Measurements from ENCODE around the gene HORMAD2.

Gene HORMAD2

DNA sequence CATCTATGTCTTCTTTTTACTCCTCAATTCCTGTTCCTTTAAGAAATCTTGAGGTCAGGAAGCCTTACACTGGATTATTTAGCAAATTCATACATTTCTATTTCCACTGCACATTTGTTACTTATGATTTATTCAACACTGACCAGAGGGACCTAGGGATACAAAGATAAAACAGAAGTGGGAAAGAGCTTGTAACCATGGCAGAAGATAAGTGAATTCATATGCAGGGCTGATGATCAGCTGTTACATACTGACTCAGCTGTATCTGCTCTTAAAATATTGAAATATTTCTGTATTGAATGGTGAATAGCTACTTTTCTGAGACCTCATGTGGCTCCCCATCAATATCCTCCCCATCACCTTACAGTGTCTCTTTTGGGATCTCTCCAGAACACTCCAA, 25.2 kb downstream of the HORMAD2 start:
- no peak for DNase-seq (ENCODE audit: low read depth)
- H3K4me3 ChIP-seq (ENCODE audit: low read length), result no peak overlapping the region
- TF ChIP-seq, protein P1, sequence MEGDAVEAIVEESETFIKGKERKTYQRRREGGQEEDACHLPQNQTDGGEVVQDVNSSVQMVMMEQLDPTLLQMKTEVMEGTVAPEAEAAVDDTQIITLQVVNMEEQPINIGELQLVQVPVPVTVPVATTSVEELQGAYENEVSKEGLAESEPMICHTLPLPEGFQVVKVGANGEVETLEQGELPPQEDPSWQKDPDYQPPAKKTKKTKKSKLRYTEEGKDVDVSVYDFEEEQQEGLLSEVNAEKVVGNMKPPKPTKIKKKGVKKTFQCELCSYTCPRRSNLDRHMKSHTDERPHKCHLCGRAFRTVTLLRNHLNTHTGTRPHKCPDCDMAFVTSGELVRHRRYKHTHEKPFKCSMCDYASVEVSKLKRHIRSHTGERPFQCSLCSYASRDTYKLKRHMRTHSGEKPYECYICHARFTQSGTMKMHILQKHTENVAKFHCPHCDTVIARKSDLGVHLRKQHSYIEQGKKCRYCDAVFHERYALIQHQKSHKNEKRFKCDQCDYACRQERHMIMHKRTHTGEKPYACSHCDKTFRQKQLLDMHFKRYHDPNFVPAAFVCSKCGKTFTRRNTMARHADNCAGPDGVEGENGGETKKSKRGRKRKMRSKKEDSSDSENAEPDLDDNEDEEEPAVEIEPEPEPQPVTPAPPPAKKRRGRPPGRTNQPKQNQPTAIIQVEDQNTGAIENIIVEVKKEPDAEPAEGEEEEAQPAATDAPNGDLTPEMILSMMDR (conservative IDR thresholded peaks at IDR 0.05; ENCODE audit: low read length), result no peak

DNA sequence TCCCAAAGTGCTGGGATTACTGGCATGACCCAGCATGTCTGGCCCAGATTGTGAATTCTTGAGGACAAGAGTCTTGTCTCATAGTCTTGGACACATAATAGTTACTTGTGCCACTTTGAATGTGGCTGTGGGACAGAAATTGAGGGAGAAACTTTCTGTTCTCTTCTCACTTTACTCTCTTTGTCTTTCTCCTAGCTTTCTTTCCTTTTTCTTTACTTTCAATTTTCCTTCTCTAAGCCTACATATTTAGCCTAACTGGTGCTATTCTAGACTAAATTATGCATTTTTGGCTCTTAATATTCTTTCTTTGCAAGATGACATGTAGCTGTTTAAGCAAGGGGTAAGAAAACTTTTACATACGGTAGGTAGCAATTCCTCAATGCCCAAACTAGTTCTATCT, 33.2 kb downstream of the HORMAD2 start:
- H3K4me3 ChIP-seq (ENCODE audit: low read length), result no peak overlapping the region
- DNase-seq (ENCODE audit: low read depth), result no peak
- TF ChIP-seq, protein P1 (conservative IDR thresholded peaks at IDR 0.05; ENCODE audit: low read length), result no peak

DNA sequence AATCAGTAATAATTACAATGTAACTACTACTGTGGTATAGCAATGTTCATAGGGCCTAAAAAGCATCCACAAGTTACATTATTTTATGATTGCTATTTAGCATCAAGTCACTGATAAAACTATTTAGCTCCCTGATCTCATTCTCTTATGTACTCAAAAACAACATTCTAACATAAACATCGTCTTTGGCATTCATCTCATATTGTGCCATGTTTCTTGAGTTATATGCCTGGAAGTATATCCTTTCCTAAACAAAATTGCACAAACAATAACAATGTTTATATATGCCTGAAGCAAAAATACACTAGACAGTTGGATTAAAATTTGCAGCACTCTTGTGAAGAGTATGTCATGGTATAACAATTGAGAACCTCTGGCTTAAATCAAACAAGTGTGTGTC, 34.1 kb downstream of the HORMAD2 start:
- TF ChIP-seq, protein P1 (conservative IDR thresholded peaks at IDR 0.05; ENCODE audit: low read length), result no peak
- H3K4me3 ChIP-seq (ENCODE audit: low read length), result no peak overlapping the region
- no peak for DNase-seq (ENCODE audit: low read depth)

DNA sequence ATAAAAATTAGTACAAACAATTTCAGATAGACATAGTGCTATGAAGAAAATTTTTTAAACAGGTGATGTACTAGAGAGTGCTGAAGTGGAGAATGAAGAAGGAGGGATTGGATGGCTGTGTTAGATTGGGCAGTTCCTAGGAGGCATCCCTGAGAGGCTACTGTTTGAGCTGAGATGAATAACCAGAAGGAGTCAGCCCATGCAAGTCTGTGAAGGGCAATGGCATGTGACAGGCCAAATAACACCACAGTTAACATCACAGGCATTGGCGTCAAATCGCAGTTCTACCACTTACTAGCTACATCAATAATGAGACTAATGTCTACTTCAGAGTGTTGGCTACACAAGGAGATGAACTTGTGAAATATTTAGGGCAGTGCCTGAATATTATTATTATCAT, 35.4 kb downstream of the HORMAD2 start:
- DNase-seq (ENCODE audit: low read depth), result no peak
- no peak overlapping the region for H3K4me3 ChIP-seq (ENCODE audit: low read length)
- TF ChIP-seq, protein P1 (conservative IDR thresholded peaks at IDR 0.05; ENCODE audit: low read length), result no peak

DNA sequence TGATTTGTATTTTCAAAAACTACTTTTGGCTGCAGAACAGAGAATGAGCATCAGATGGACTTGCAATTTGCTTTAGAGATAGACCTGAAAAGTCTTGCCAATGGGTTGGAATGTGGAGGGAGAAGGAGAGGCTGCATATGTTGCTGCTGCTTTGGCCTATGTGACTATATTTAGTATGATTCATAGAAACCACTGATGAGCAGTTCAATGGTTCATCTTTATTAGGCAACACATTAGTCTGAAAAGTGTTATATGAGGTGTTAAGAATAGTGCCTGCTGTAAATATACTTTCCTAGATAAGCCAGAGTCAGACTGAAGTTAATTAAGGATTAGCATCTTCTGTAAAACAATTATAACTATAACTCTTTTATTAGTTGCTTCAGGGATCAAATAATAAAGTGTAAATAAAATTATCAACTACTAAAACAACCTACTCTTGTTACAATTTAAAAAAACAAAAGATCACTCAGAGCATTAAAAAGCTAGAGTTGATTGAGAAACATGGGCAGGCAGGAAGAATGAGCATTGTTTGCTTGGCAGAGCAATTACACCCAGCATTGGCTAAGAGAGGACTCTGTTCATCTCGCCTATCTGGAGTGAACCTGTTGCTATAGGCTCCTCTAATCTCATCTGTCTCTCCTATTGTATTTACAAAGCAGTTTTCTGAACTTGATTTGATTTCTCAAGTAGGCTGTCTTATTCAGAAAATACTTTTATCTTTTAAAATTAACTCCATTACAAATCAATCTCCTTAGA, 36.3 kb downstream of the HORMAD2 start:
- DNase-seq (ENCODE audit: low read depth), result peak; percentile 72
- H3K4me3 ChIP-seq (ENCODE audit: low read length), result no peak overlapping the region
- TF ChIP-seq, protein P1 (conservative IDR thresholded peaks at IDR 0.05; ENCODE audit: low read length), result no peak

DNA sequence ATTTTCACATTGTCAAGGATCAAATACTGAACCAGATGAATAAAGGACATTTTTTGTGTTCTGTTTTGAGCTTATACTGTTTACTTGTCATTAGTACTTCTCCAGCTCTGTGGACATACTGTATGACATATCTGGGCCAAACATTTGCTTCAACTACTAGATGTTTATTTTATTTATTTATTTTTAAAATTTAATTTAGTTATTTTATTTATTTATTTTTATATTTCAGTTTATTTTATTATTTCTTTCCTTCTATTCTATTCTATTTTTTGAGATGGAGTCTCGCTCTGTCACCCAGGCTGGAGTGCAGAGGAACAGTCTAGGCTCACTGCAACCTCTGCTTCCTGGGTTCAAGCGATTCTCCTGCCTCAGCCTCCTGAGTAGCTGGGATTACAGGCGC, 37.0 kb downstream of the HORMAD2 start:
- DNase-seq (ENCODE audit: low read depth), result no peak
- TF ChIP-seq, protein P1 (conservative IDR thresholded peaks at IDR 0.05; ENCODE audit: low read length), result no peak
- no peak overlapping the region for H3K4me3 ChIP-seq (ENCODE audit: low read length)

DNA sequence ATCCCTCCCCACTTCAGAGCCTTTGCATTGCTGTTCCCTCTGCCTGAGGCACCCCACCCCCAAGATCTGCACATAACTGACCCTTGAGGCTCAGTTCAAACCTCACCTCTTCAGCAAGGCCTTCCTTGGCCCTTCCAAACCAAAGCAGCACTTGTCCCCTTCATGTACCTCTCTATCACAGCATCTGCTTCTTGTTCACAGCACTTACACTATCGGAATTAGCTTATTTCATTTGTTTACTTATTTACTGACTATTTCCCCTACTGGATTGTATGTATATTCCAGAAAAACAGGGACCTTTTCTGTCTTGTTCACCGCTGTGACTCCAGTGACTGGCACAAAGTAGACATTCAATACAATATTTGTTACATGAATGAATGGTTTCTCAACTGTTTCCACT, 38.0 kb downstream of the HORMAD2 start:
- TF ChIP-seq, protein P1 (conservative IDR thresholded peaks at IDR 0.05; ENCODE audit: low read length), result no peak
- no peak for DNase-seq (ENCODE audit: low read depth)
- H3K4me3 ChIP-seq (ENCODE audit: low read length), result no peak overlapping the region
